Measurements from ENCODE around the gene EPHB2. TPM values are rescaled to one million over a fixed set of nuclear protein-coding genes. Genes with fewer than 3 reads are reported as not detected.

EPHB2 gene
- polyA plus RNA-seq, 1 donor from 2014 or later: 22.8 TPM

GRCh38 chr1:22683547-22683946 lies 27.1 kb upstream of the EPHB2 start:
- no peak overlapping the region for H3K4me2 ChIP-seq (ENCODE audit: low read length)
- no peak overlapping the region for H2AFZ ChIP-seq (ENCODE audit: low read depth, low read length)
- no peaks in the 10 kb centered on the region for H3K9me2 ChIP-seq (ENCODE audit: insufficient read depth, low read length)
- no peaks in the 10 kb centered on the region for H3K27me3 ChIP-seq (ENCODE audit: insufficient read depth, low read depth, low read length)
- no peaks in the 10 kb centered on the region for H3F3A ChIP-seq (ENCODE audit: insufficient read depth, low read length, poor library complexity, severe bottlenecking)
- H3K79me2 ChIP-seq (replicated peaks; ENCODE audit: insufficient read depth, low read length): no peaks in the 10 kb centered on the region
- no peak overlapping the region for H3K4me3 ChIP-seq (ENCODE audit: low read length)
- no peaks in the 10 kb centered on the region for H3K36me3 ChIP-seq (ENCODE audit: insufficient read depth, low read length)
- H3K9me3 ChIP-seq (ENCODE audit: low read length): no peaks in the 10 kb centered on the region
- no peak overlapping the region for H3K27ac ChIP-seq (ENCODE audit: low read length)
- H3K9ac ChIP-seq (ENCODE audit: low read length): no peak overlapping the region
- TF ChIP-seq EZH2 (IDR thresholded peaks at IDR 0.05; ENCODE audit: borderline replicate concordance, insufficient read depth, low read length, poor library complexity, severe bottlenecking): no peak
- TF ChIP-seq MXI1 (conservative IDR thresholded peaks at IDR 0.05; ENCODE audit: poor library complexity, severe bottlenecking): no peak
- no peak for TF ChIP-seq SMC3 (conservative IDR thresholded peaks at IDR 0.05; ENCODE audit: poor library complexity)
- no peak for TF ChIP-seq REST (IDR thresholded peaks at IDR 0.05; ENCODE audit: borderline replicate concordance)
- TF ChIP-seq TAF1 (IDR thresholded peaks at IDR 0.05; ENCODE audit: low read depth): no peak
- no peak for TF ChIP-seq CTCF (IDR thresholded peaks at IDR 0.05; ENCODE audit: poor library complexity, severe bottlenecking)
- no peak for TF ChIP-seq POLR2AphosphoS5 (IDR thresholded peaks at IDR 0.05)
- TF ChIP-seq RAD21 (conservative IDR thresholded peaks at IDR 0.05): no peak
- no peak for TF ChIP-seq EP300 (conservative IDR thresholded peaks at IDR 0.05; ENCODE audit: poor library complexity, severe bottlenecking)
- H4K20me1 ChIP-seq (ENCODE audit: insufficient read depth): no peaks in the 10 kb centered on the region

- H3F3A ChIP-seq (ENCODE audit: insufficient read depth, low read length, poor library complexity, severe bottlenecking): no peaks in the 10 kb centered on the region
- H3K9me2 ChIP-seq (ENCODE audit: insufficient read depth, low read length): no peaks in the 10 kb centered on the region
- H3K36me3 ChIP-seq (ENCODE audit: insufficient read depth, low read length): no peaks in the 10 kb centered on the region
- H3K9ac ChIP-seq (ENCODE audit: low read length): no peak overlapping the region
- H3K27me3 ChIP-seq (ENCODE audit: insufficient read depth, low read depth, low read length): no peaks in the 10 kb centered on the region
- no peak overlapping the region for H2AFZ ChIP-seq (ENCODE audit: low read depth, low read length)
- no peak overlapping the region for H3K4me3 ChIP-seq (ENCODE audit: low read length)
- no peak overlapping the region for H3K4me2 ChIP-seq (ENCODE audit: low read length)
- no peaks in the 10 kb centered on the region for H3K9me3 ChIP-seq (ENCODE audit: low read length)
- H4K20me1 ChIP-seq (ENCODE audit: insufficient read depth): no peaks in the 10 kb centered on the region
- no peak overlapping the region for H3K27ac ChIP-seq (ENCODE audit: low read length)
- TF ChIP-seq MXI1 (conservative IDR thresholded peaks at IDR 0.05; ENCODE audit: poor library complexity, severe bottlenecking): no peak
- no peak for TF ChIP-seq EZH2 (IDR thresholded peaks at IDR 0.05; ENCODE audit: borderline replicate concordance, insufficient read depth, low read length, poor library complexity, severe bottlenecking)
- no peak for TF ChIP-seq RAD21 (conservative IDR thresholded peaks at IDR 0.05)
- no peak for TF ChIP-seq EP300 (conservative IDR thresholded peaks at IDR 0.05; ENCODE audit: poor library complexity, severe bottlenecking)
- TF ChIP-seq POLR2AphosphoS5 (IDR thresholded peaks at IDR 0.05): no peak
- no peak for TF ChIP-seq REST (IDR thresholded peaks at IDR 0.05; ENCODE audit: borderline replicate concordance)
- TF ChIP-seq CTCF (IDR thresholded peaks at IDR 0.05; ENCODE audit: poor library complexity, severe bottlenecking): no peak
- no peak for TF ChIP-seq SMC3 (conservative IDR thresholded peaks at IDR 0.05; ENCODE audit: poor library complexity)
- TF ChIP-seq TAF1 (IDR thresholded peaks at IDR 0.05; ENCODE audit: low read depth): no peak
- H3K79me2 ChIP-seq (replicated peaks; ENCODE audit: insufficient read depth, low read length): no peaks in the 10 kb centered on the region
Observed at GRCh38 chr1:22685591-22686059, 25.0 kb upstream of the EPHB2 start.
